DMS79 treated with DMSO at 0.1 percent for 48 hours (cell line): Measurements from ENCODE around the gene ATOSB.

Experiments
- DNase-seq: peaks from one replicate; lab custom pipeline; 2025; lab: John Stamatoyannopoulos, UW

The ATOSB gene

GRCh38 chr9:35112257-35113020, 3.2 kb downstream of the ATOSB start:
- no peak for DNase-seq

GRCh38 chr9:35111001-35111933, 4.4 kb downstream of the ATOSB start:
- DNase-seq = peak; percentile 90

GRCh38 chr9:35110327-35110761, 5.3 kb downstream of the ATOSB start:
- no peak for DNase-seq

GRCh38 chr9:35108946-35109575, 6.6 kb downstream of the ATOSB start:
- no peak for DNase-seq

GRCh38 chr9:35108461-35108860, 7.2 kb downstream of the ATOSB start:
- no peak for DNase-seq

- DNase-seq = no peak
Measured at GRCh38 chr9:35107297-35108290, 8.1 kb downstream of the ATOSB start.

GRCh38 chr9:35106343-35106730, 9.3 kb downstream of the ATOSB start:
- DNase-seq = no peak

- no peak for DNase-seq
Measured at GRCh38 chr9:35105571-35106342, 9.9 kb downstream of the ATOSB start.

- DNase-seq = no peak
Measured at GRCh38 chr9:35105126-35105525, 10.5 kb downstream of the ATOSB start.

- no peak for DNase-seq
Measured at GRCh38 chr9:35104586-35104985, 11.1 kb downstream of the ATOSB start.

GRCh38 chr9:35103660-35104191, 11.9 kb downstream of the ATOSB start:
- DNase-seq = no peak

- peak; percentile 95 for DNase-seq
Measured at GRCh38 chr9:35102769-35103659, 12.6 kb downstream of the ATOSB start, which contains the start of gene STOML2. TSS of gene STOML2 (minus strand) at chr9:35103131. CDS start at chr9:35103094, 37 bp downstream.

- DNase-seq = no peak
Measured at GRCh38 chr9:35102465-35102768, 13.2 kb downstream of the ATOSB start.

- DNase-seq = no peak
Measured at GRCh38 chr9:35097573-35097972, 18.1 kb downstream of the ATOSB start.

- DNase-seq = peak; percentile 86
Measured at GRCh38 chr9:35096035-35096849, 19.4 kb downstream of the ATOSB start, which contains the start of gene PIGO. TSS of gene PIGO (minus strand) at chr9:35096591. CDS start at chr9:35095565, 1,026 bp downstream.

GRCh38 chr9:35091536-35091935, 24.1 kb downstream of the ATOSB start:
- no peak for DNase-seq

GRCh38 chr9:35089434-35089833, 26.2 kb downstream of the ATOSB start:
- no peak for DNase-seq

GRCh38 chr9:35085078-35085477, 30.6 kb downstream of the ATOSB start:
- no peak for DNase-seq
